ENCODE data around the gene MIPOL1.

DNA sequence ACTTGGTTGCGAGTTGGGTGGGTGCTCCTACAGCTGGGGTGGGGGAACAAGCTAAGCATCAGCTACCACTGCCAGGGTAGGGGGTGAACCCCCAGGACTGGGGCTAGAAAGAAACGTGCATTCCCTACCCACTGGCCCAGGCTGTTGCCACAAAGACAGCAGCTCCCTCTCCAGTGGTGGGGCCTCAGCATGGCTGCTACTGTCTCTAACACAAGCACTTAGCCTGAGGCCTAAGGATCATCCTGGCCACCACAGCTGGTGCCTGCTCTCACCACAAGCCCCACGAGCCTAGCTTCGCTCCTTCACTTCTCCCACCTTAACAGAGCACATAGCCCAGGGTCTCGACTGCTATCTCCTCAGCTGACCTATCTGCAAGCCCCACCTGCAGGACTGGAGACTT is 44.3 kb upstream of the MIPOL1 start:
- TF ChIP-seq CTCF (IDR thresholded peaks at IDR 0.05), result no peak
- TF ChIP-seq POLR2A (IDR thresholded peaks at IDR 0.05), result no peak
- TF ChIP-seq POLR2AphosphoS5 (IDR thresholded peaks at IDR 0.05), result no peak
- no peak for TF ChIP-seq EP300 (IDR thresholded peaks at IDR 0.05)
